NB4 (cell line): ENCODE measurements around the gene SMPDL3A.

Experiments used
- DNase-seq: peaks from one replicate; pipeline ENCODE4 v3.0.0; 2010; ENCODE audit warnings: low read depth
- H3K4me3 ChIP-seq: one replicate; pipeline ENCODE4 v1.5.1; 2011; ENCODE audit warnings: mild to moderate bottlenecking, low read depth, low read length, moderate library complexity
- CTCF ChIP-seq: IDR thresholded peaks from one replicate; pipeline ENCODE4 v1.5.1; 2012; ENCODE audit warnings: low read depth, low read length
- MAX ChIP-seq: IDR thresholded peaks from 2 replicates; pipeline ENCODE4 v1.6.1; 2011; ENCODE audit warnings: low read depth, low read length
- MYC ChIP-seq: IDR thresholded peaks from 2 replicates; pipeline ENCODE4 v1.6.1; 2011; ENCODE audit warnings: low read depth, low read length
- POLR2A ChIP-seq: IDR thresholded peaks from 2 replicates; pipeline ENCODE4 v1.6.1; 2011; ENCODE audit warnings: mild to moderate bottlenecking; ENCODE audit not compliant: insufficient read length; ENCODE audit errors: extremely low read depth

SMPDL3A gene

GRCh38 chr6:122772724-122773415, 16.2 kb upstream of the SMPDL3A start:
- H3K4me3 ChIP-seq: no peak overlapping the region
- TF ChIP-seq MAX (no peak), POLR2A (no peak), CTCF (no peak), MYC (no peak)
- no peak for DNase-seq

- TF ChIP-seq MAX: no peak
- no peak overlapping the region for H3K4me3 ChIP-seq
- no peak for DNase-seq
Observed at GRCh38 chr6:122775975-122776374, 13.1 kb upstream of the SMPDL3A start.

GRCh38 chr6:122778302-122778701, 10.8 kb upstream of the SMPDL3A start:
- H3K4me3 ChIP-seq: no peak overlapping the region
- TF ChIP-seq MYC (no peak), CTCF (no peak), MAX (no peak), POLR2A (no peak)
- DNase-seq: no peak

GRCh38 chr6:122778985-122779661, 9.9 kb upstream of the SMPDL3A start:
- DNase-seq: no peak

GRCh38 chr6:122779667-122780066, 9.4 kb upstream of the SMPDL3A start, which contains the start of gene FABP7:
Gene FABP7, plus strand, starts transcription at chr6:122779716. Its CDS starts 79 bp downstream, at chr6:122779795.
- no peak for DNase-seq
- no peak for TF ChIP-seq POLR2A
- TF ChIP-seq MAX: no peak
- no peak within 1 kb of the TSS for H3K4me3 ChIP-seq

More at GRCh38 chr6:122778985-122779661, 9.9 kb upstream of the SMPDL3A start:
- no peak overlapping the region for H3K4me3 ChIP-seq
- TF ChIP-seq MAX: no peak
- no peak for TF ChIP-seq MYC
- no peak for TF ChIP-seq POLR2A
- no peak for TF ChIP-seq CTCF

GRCh38 chr6:122780114-122780513, 8.9 kb upstream of the SMPDL3A start:
- TF ChIP-seq POLR2A (no peak), CTCF (no peak), MYC (no peak), MAX (no peak)
- H3K4me3 ChIP-seq: no peak overlapping the region
- no peak for DNase-seq
